GM12878 (cell line): ENCODE measurements around the gene CRTC1. TPM values are rescaled to one million over a fixed set of nuclear protein-coding genes. Genes with fewer than 3 reads are reported as not detected.

Experiments
- ATAC-seq: fragments of 200-7000 bp; cut with Tn5 transposase; 3 replicates; pipeline ENCODE4 v1.9.1; 2020; ENCODE audit warnings: mild to moderate bottlenecking, moderate library complexity
- BruUV-seq: library from RNA; stranded (reverse); fragments of 400-500 nt; replicated peaks from 2 replicates; lab custom pipeline; 2021; lab: Mats Ljungman, UMichigan
- CTCF ChIA-PET: fragments of 300-600 bp; sonication (Branson Sonifier 250); formaldehyde crosslinking; extraction: SDS; loops from one replicate; lab custom pipeline; 2021; ENCODE audit warnings: inconsistent platforms; lab: Yijun Ruan, JAX
- POLR2A ChIA-PET: fragments of 350-600 bp; formaldehyde crosslinking; extraction: SDS; loops from one replicate; lab custom pipeline; 2021; ENCODE audit warnings: inconsistent platforms; lab: Charles Lee
- RAD21 ChIA-PET: fragments of 300-600 bp; sonication (Branson Sonifier 250); formaldehyde crosslinking; loops from one replicate; lab custom pipeline; 2023; ENCODE audit warnings: antibody characterized with exemption; ENCODE audit not compliant: unreplicated experiment; lab: Charles Lee
- SMC1A ChIA-PET: fragments of 300-600 bp; sonication (Branson Sonifier 250); formaldehyde crosslinking; loops from one replicate; lab custom pipeline; 2023; ENCODE audit not compliant: unreplicated experiment, uncharacterized antibody; lab: Charles Lee
- DNase-seq: peaks from one replicate; pipeline ENCODE4 v3.0.0-alpha.2; 2011; ENCODE audit warnings: low read depth, low spot score
- FAIRE-seq: peaks from 3 replicates; lab custom pipeline; 2011; peaks lifted over from hg19 to GRCh38; lab: Jason Lieb, UNC
- H2AFZ ChIP-seq: 2 replicates; pipeline ENCODE4 v1.6.0; 2011; ENCODE audit warnings: low read depth, low read length, control low read depth; ENCODE audit not compliant: control insufficient read depth
- H3K27ac ChIP-seq: 2 replicates; pipeline ENCODE4 v1.5.1; 2011; ENCODE audit warnings: control low read depth; ENCODE audit not compliant: control insufficient read depth, insufficient read depth
- H3K27me3 ChIP-seq, 2 experiments: replicated peaks in 1 of 2; 2 replicates each; pipeline versions ENCODE4 v1.6.0 to v1.6.1; 2011; ENCODE audit warnings: low read length in 1 of 2; ENCODE audit not compliant: control insufficient read depth in 2 of 2, insufficient read depth in 2 of 2
- H3K36me3 ChIP-seq, 2 experiments: 2 replicates each; pipeline ENCODE4 v1.5.1; 2011; ENCODE audit warnings: low read length in 1 of 2; ENCODE audit not compliant: control insufficient read depth in 2 of 2, insufficient read depth in 2 of 2
- H3K4me1 ChIP-seq: 2 replicates; pipeline ENCODE4 v1.6.1; 2011; ENCODE audit warnings: mild to moderate bottlenecking, low read length, moderate library complexity, mixed read lengths; ENCODE audit not compliant: control insufficient read depth, insufficient read depth
- H3K4me2 ChIP-seq: 2 replicates; pipeline ENCODE4 v1.6.0; 2011; ENCODE audit warnings: control low read depth; ENCODE audit not compliant: control insufficient read depth, insufficient read depth
- H3K4me3 ChIP-seq: fragments of 200-600 bp; sonication (generic); 2 replicates; pipeline ENCODE4 v1.5.1; 2016
- H3K79me2 ChIP-seq: 2 replicates; pipeline ENCODE4 v1.6.0; 2011; ENCODE audit warnings: low read length; ENCODE audit not compliant: control insufficient read depth, insufficient read depth
- H3K9ac ChIP-seq: 2 replicates; pipeline ENCODE4 v1.8.0; 2011; ENCODE audit warnings: low read length, control low read depth, mixed read lengths; ENCODE audit not compliant: control insufficient read depth, insufficient read depth
- H3K9me3 ChIP-seq: replicated peaks from 3 replicates; pipeline ENCODE4 v1.5.1; 2011; ENCODE audit warnings: mild to moderate bottlenecking, low read length; ENCODE audit not compliant: control insufficient read depth, insufficient read depth
- H4K20me1 ChIP-seq: 2 replicates; pipeline ENCODE4 v1.6.0; 2011; ENCODE audit not compliant: control insufficient read depth, insufficient read depth
- CBFB ChIP-seq: IDR thresholded peaks from 2 replicates; pipeline ENCODE4 v1.6.1; 2016; ENCODE audit warnings: antibody characterized with exemption, low read depth
- CBX5 ChIP-seq: sonication (generic); IDR thresholded peaks from 2 replicates; pipeline ENCODE4 v1.6.1; 2016; ENCODE audit warnings: low read depth, moderate library complexity, mild to moderate bottlenecking, inconsistent platforms
- CHD1 ChIP-seq: IDR thresholded peaks from 2 replicates; pipeline ENCODE4 v1.6.1; 2012; ENCODE audit warnings: low read depth, low read length, improper control_type of control experiment
- CREB1 ChIP-seq: IDR thresholded peaks from 2 replicates; pipeline ENCODE4 v1.6.1; 2012; ENCODE audit warnings: low read depth, mild to moderate bottlenecking, inconsistent platforms
- EGR1 ChIP-seq, 2 experiments: IDR thresholded peaks; 1 replicate in 1 of 2; 2 replicates in 1 of 2; pipeline ENCODE4 v1.6.1; 2011 to 2012; ENCODE audit warnings: low read depth in 2 of 2, low read length in 2 of 2, borderline replicate concordance in 1 of 2, mild to moderate bottlenecking in 1 of 2, moderate library complexity in 1 of 2
- ETV6 ChIP-seq, 2 experiments: fragments of 450-650 bp in 1 of 2; IDR thresholded peaks in 1 of 2; conservative IDR thresholded peaks in 1 of 2; 2 replicates each; pipeline ENCODE4 v1.6.1; 2014; ENCODE audit warnings: antibody characterized with exemption in 1 of 2, borderline replicate concordance in 1 of 2, low read depth in 1 of 2, mild to moderate bottlenecking in 1 of 2, moderate library complexity in 1 of 2
- GATAD2B ChIP-seq: fragments of 450-650 bp; conservative IDR thresholded peaks from 2 replicates; pipeline ENCODE4 v1.6.1; 2017; ENCODE audit warnings: low read depth, mild to moderate bottlenecking, moderate library complexity
- MEF2B ChIP-seq: fragments of 450-650 bp; IDR thresholded peaks from 2 replicates; pipeline ENCODE4 v1.6.1; 2018; ENCODE audit warnings: mild to moderate bottlenecking, moderate library complexity; ENCODE audit not compliant: partially characterized antibody, poor library complexity, severe bottlenecking
- NR2C1 ChIP-seq: fragments of 450-650 bp; IDR thresholded peaks from 2 replicates; pipeline ENCODE4 v1.6.1; 2017; ENCODE audit warnings: antibody characterized with exemption, mild to moderate bottlenecking, moderate library complexity
- RCOR1 ChIP-seq: conservative IDR thresholded peaks from 2 replicates; pipeline ENCODE4 v1.6.1; 2012; ENCODE audit warnings: low read depth, low read length, improper control_type of control experiment
- SMAD1 ChIP-seq: fragments of 450-650 bp; IDR thresholded peaks from 2 replicates; pipeline ENCODE4 v1.6.1; 2018; ENCODE audit warnings: mild to moderate bottlenecking, low read depth; ENCODE audit not compliant: partially characterized antibody
- WGBS: methylation state at CpG from one replicate; pipeline ENCODE4 v1.1.6; 2016; ENCODE audit warnings: low lambda C conversion rate; ENCODE audit not compliant: insufficient replicate concordance, insufficient coverage; ENCODE audit errors: missing lambda C conversion rate; 5-methylcytosine and 5-hydroxymethylcytosine counted together
- in situ Hi-C: fragments of 300-500 bp; cut with MboI; formaldehyde crosslinking; loops from 9 replicates; pipeline ENCODE4 v1.14.3; 2018; ENCODE audit warnings: mixed read lengths
- intact Hi-C: fragments of 100-400 bp; cut with micrococcal nuclease; formaldehyde crosslinking; loops from one replicate; pipeline ENCODE4 v1.14.2; 2022; ENCODE audit not compliant: unreplicated experiment
- polyA plus RNA-seq, 11 experiments: library from polyadenylated mRNA; depleted of rRNA in 4 of 11; unstranded in 6 of 11; stranded (reverse) in 5 of 11; fragments of >200 nt; fragmentation: Nextera tagmentation in 4 of 11; fragmentation: Illumina TruSeq in 1 of 11; extraction: Ambion mirVana in 4 of 11; extraction: Trizol in 1 of 11; gene quantifications; 1 replicate in 1 of 11; 2 replicates in 10 of 11; pipeline versions ENCODE4 v1.2.1 to v1.2.3, GENCODE V29; 2011 to 2016; ENCODE audit warnings: inconsistent platforms in 2 of 11, missing spikeins in 2 of 11, low read depth in 1 of 11
- total RNA-seq, 4 experiments: library from RNA; depleted of rRNA in 3 of 4; stranded (reverse); fragments of >200 nt in 3 of 4; fragmentation: Illumina TruSeq in 1 of 4; extraction: Trizol in 1 of 4; gene quantifications; 2 replicates each; pipeline versions ENCODE4 v1.2.1 to v1.2.3, GENCODE V29; 2013 to 2021
- TF ChIP-seq, protein P1 (sequence below): IDR thresholded peaks from 2 replicates; pipeline ENCODE4 v1.6.1; 2012; ENCODE audit warnings: mild to moderate bottlenecking, low read depth, low read length
- TF ChIP-seq, protein P2 (sequence below): fragments of 450-650 bp; IDR thresholded peaks from 2 replicates; pipeline ENCODE4 v1.6.1; 2017; ENCODE audit warnings: mild to moderate bottlenecking, moderate library complexity
- TF ChIP-seq, protein P3 (sequence below): IDR thresholded peaks from 2 replicates; pipeline ENCODE4 v1.6.1; 2011; ENCODE audit warnings: low read depth, mild to moderate bottlenecking, low read length, moderate library complexity, borderline replicate concordance; ENCODE audit errors: extremely low read depth
- TF ChIP-seq, protein P4 (sequence below): fragments of 450-650 bp; conservative IDR thresholded peaks from 2 replicates; pipeline ENCODE4 v1.6.1; 2017; ENCODE audit warnings: mild to moderate bottlenecking, moderate library complexity

The CRTC1 gene
- total and polyA plus RNA-seq, 10 of the 15 experiments (the other 5 are each of a cell fraction or from before 2014, with no cell fraction given) = 0.02 to 4.6 (median 1.1) TPM; not detected in 1

DNA sequence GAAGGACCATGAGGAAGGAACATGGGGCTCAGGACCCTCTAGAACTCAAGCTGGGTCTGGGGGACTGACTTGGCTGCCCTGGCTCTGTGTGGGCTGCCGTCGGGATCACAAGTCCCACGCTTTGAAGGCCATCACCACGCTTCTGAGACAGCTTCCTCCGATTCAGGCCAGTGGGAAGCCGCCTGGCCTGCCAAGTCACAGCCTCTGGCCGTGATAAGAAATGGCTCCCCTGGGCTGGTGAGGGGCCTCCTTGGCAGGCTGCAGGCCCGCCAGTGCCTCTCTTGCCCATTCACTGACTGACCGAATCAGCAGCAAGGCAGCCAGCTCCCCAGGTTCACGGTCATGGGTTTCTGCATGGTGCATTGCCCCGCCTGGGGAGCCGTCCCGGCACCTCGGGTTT lies 58.8 kb downstream of the CRTC1 start:
- no peaks in the 10 kb centered on the region for H4K20me1 ChIP-seq
- no TSS peak for BruUV-seq
- no peaks in the 10 kb centered on the region for H3K27me3 ChIP-seq
- H3K4me2 ChIP-seq = no peak overlapping the region
- ATAC-seq = no peak
- SMC1A ChIA-PET = no interaction called here
- in situ Hi-C loops = no loop called here
- intact Hi-C loops = no loop called here
- no peak overlapping the region for H3K9ac ChIP-seq
- no peak for FAIRE-seq
- CTCF ChIA-PET = no interaction called here
- no peak overlapping the region for H3K4me3 ChIP-seq
- no peak overlapping the region for H2AFZ ChIP-seq
- 82% methylated on average over 13 of the region's 14 CpGs for WGBS
- DNase-seq = no peak
- RAD21 ChIA-PET = no interaction called here
- no peak overlapping the region for H3K27ac ChIP-seq
- POLR2A ChIA-PET = no interaction called here
- H3K36me3 ChIP-seq = no peaks in the 10 kb centered on the region
- H3K9me3 ChIP-seq = no peaks in the 10 kb centered on the region
- no peaks in the 10 kb centered on the region for H3K4me1 ChIP-seq
- no peaks in the 10 kb centered on the region for H3K79me2 ChIP-seq
- TF ChIP-seq RCOR1 = no peak
- TF ChIP-seq ETV6 (conservative IDR thresholded peaks at IDR 0.05 in 1 of 2, IDR thresholded peaks at IDR 0.05 in 1 of 2; ENCODE audit: borderline replicate concordance in 1 of 2, low read depth in 1 of 2) = no peak
- TF ChIP-seq CREB1 = no peak
- TF ChIP-seq MEF2B = no peak
- TF ChIP-seq, protein P1, sequence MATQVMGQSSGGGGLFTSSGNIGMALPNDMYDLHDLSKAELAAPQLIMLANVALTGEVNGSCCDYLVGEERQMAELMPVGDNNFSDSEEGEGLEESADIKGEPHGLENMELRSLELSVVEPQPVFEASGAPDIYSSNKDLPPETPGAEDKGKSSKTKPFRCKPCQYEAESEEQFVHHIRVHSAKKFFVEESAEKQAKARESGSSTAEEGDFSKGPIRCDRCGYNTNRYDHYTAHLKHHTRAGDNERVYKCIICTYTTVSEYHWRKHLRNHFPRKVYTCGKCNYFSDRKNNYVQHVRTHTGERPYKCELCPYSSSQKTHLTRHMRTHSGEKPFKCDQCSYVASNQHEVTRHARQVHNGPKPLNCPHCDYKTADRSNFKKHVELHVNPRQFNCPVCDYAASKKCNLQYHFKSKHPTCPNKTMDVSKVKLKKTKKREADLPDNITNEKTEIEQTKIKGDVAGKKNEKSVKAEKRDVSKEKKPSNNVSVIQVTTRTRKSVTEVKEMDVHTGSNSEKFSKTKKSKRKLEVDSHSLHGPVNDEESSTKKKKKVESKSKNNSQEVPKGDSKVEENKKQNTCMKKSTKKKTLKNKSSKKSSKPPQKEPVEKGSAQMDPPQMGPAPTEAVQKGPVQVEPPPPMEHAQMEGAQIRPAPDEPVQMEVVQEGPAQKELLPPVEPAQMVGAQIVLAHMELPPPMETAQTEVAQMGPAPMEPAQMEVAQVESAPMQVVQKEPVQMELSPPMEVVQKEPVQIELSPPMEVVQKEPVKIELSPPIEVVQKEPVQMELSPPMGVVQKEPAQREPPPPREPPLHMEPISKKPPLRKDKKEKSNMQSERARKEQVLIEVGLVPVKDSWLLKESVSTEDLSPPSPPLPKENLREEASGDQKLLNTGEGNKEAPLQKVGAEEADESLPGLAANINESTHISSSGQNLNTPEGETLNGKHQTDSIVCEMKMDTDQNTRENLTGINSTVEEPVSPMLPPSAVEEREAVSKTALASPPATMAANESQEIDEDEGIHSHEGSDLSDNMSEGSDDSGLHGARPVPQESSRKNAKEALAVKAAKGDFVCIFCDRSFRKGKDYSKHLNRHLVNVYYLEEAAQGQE = no peak
- TF ChIP-seq CBX5 = no peak
- TF ChIP-seq CHD1 = no peak
- TF ChIP-seq, protein P2, sequence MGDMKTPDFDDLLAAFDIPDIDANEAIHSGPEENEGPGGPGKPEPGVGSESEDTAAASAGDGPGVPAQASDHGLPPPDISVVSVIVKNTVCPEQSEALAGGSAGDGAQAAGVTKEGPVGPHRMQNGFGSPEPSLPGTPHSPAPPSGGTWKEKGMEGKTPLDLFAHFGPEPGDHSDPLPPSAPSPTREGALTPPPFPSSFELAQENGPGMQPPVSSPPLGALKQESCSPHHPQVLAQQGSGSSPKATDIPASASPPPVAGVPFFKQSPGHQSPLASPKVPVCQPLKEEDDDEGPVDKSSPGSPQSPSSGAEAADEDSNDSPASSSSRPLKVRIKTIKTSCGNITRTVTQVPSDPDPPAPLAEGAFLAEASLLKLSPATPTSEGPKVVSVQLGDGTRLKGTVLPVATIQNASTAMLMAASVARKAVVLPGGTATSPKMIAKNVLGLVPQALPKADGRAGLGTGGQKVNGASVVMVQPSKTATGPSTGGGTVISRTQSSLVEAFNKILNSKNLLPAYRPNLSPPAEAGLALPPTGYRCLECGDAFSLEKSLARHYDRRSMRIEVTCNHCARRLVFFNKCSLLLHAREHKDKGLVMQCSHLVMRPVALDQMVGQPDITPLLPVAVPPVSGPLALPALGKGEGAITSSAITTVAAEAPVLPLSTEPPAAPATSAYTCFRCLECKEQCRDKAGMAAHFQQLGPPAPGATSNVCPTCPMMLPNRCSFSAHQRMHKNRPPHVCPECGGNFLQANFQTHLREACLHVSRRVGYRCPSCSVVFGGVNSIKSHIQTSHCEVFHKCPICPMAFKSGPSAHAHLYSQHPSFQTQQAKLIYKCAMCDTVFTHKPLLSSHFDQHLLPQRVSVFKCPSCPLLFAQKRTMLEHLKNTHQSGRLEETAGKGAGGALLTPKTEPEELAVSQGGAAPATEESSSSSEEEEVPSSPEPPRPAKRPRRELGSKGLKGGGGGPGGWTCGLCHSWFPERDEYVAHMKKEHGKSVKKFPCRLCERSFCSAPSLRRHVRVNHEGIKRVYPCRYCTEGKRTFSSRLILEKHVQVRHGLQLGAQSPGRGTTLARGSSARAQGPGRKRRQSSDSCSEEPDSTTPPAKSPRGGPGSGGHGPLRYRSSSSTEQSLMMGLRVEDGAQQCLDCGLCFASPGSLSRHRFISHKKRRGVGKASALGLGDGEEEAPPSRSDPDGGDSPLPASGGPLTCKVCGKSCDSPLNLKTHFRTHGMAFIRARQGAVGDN = no peak
- no peak for TF ChIP-seq EGR1 (IDR thresholded peaks at IDR 0.05; ENCODE audit: borderline replicate concordance in 1 of 2, low read depth in 2 of 2, low read length in 2 of 2)
- TF ChIP-seq SMAD1 = no peak
- TF ChIP-seq GATAD2B = no peak
- TF ChIP-seq, protein P3, sequence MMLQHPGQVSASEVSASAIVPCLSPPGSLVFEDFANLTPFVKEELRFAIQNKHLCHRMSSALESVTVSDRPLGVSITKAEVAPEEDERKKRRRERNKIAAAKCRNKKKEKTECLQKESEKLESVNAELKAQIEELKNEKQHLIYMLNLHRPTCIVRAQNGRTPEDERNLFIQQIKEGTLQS = no peak
- no peak for TF ChIP-seq NR2C1
- TF ChIP-seq CBFB = no peak
- TF ChIP-seq, protein P4, sequence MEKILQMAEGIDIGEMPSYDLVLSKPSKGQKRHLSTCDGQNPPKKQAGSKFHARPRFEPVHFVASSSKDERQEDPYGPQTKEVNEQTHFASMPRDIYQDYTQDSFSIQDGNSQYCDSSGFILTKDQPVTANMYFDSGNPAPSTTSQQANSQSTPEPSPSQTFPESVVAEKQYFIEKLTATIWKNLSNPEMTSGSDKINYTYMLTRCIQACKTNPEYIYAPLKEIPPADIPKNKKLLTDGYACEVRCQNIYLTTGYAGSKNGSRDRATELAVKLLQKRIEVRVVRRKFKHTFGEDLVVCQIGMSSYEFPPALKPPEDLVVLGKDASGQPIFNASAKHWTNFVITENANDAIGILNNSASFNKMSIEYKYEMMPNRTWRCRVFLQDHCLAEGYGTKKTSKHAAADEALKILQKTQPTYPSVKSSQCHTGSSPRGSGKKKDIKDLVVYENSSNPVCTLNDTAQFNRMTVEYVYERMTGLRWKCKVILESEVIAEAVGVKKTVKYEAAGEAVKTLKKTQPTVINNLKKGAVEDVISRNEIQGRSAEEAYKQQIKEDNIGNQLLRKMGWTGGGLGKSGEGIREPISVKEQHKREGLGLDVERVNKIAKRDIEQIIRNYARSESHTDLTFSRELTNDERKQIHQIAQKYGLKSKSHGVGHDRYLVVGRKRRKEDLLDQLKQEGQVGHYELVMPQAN = no peak
